GM12891 (cell line): ENCODE measurements around the gene SMARCA1.
A peak's percentile ranks its signal among the peaks of the same experiment; 100 is the strongest.

Experiments used
- POLR2A ChIP-seq: IDR thresholded peaks from 2 replicates; pipeline ENCODE4 v1.6.1; 2011; ENCODE audit warnings: low read depth, low read length, control low read depth
- POLR2AphosphoS5 ChIP-seq: IDR thresholded peaks from 2 replicates; pipeline ENCODE4 v1.6.1; 2011; ENCODE audit warnings: low read depth, low read length, control low read depth
- POU2F2 ChIP-seq: IDR thresholded peaks from 2 replicates; pipeline ENCODE4 v1.6.1; 2011; ENCODE audit warnings: low read depth, mild to moderate bottlenecking, control low read depth, low read length, moderate library complexity
- SPI1 ChIP-seq: IDR thresholded peaks from 2 replicates; pipeline ENCODE4 v1.6.1; 2011; ENCODE audit warnings: low read depth, low read length, control low read depth
- TAF1 ChIP-seq: IDR thresholded peaks from 2 replicates; pipeline ENCODE4 v1.6.1; 2011; ENCODE audit warnings: low read depth, low read length, control low read depth

DNA sequence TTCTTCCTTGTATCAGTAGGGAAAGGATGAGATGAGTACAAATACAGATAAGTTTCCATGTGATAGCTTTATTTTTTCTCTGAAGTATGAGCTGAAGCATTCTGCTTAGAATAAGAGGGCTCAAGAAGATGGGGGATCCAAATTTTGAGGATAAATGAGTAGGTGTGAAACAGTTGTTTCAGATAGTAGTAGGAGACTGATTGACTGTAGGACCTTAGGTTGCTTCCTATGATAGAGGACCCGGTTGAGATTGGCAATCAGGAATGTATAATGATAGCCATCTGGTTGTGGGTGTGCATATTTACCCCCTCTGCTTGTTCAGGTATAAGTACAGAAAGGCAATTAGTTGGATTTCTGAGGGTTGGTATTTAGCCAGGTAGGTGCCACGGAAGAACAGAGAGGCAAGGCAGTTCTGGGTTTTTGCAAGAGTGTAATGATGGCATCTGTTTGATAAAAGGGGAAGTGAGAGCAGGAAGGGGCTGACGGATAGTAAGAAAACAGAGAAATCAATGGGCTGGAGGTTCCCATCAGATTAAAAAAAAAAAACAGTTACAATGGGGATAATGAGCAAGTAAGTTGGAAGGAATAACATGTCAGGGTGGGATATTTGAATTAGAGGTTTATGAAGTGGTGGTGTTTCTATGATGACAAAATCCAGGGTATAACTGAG is 30.5 kb upstream of the SMARCA1 start:
- no peak for TF ChIP-seq POLR2A
- no peak for TF ChIP-seq POLR2AphosphoS5
- TF ChIP-seq TAF1, result no peak
- peak; percentile 97 for TF ChIP-seq SPI1
- TF ChIP-seq POU2F2, result no peak
